ENCODE results near the gene DLGAP1. TPM values are rescaled to one million over a fixed set of nuclear protein-coding genes. Genes with fewer than 3 reads are reported as not detected.

Gene DLGAP1
- total RNA-seq, 1 experiment from 2014 or later = 0.39 TPM

DNA sequence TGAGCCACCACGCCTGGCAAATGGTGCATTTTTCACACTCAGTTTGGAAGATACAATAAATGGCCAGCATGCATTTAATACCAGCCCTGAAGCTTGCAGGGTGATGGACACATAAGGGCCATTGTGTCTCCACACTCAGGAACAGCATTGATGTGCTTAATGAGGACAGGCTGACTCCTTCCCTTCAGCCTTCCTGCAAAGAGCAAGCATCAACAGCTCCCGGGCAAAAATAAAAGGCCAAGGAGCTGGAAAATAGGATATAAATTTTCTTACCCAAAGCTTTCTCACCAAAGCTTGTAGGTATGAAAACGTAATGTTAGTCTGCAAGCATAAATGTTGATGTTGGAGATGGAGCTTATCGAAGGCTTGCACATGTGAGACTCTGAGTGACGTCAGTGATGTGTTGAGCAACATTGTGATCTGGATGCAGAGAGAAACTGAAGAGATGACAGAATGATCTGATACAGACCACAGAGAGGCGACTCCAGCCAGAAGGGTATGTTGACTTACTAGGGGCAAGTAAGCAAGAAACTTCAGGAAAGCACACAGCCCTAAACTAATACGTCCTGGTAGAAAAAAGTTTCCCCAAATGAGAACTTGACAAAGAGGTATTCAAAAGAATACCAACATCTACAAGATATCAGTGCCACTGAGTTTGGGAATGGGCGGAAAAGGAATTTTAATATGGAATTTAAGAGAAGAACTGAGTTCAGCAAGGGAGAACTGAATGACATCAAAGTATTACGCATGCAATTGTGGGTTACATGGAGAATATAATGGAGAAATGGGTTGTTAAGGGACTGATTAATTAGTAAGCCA lies 748.6 kb downstream of the DLGAP1 start:
- Histone ChIP-seq H3K36me3 (ENCODE audit: control insufficient read depth in 1 of 2, insufficient read depth in 2 of 2, low read length in 2 of 2) (no peaks in the 10 kb centered on the region), H3K4me3 (replicated peaks in 1 of 2; ENCODE audit: low read depth in 1 of 2, low read length in 2 of 2) (no peak overlapping the region), H3K4me1 (ENCODE audit: control insufficient read depth in 1 of 2, insufficient read depth in 2 of 2, low read length in 2 of 2) (peaks cover 11 to 22% of the 10 kb centered on the region in 2 experiments), H3K4me2 (ENCODE audit: low read length) (no peak overlapping the region), H3K27ac (ENCODE audit: low read depth, low read length) (no peak overlapping the region), H3K79me2 (ENCODE audit: insufficient read depth, low read length) (no peaks in the 10 kb centered on the region), H3K9me3 (ENCODE audit: control insufficient read depth in 1 of 2, insufficient read depth in 1 of 2, low read depth in 1 of 2, low read length in 2 of 2) (no peaks in the 10 kb centered on the region), H3K27me3 (ENCODE audit: insufficient read depth, low read length) (no peaks in the 10 kb centered on the region), H2AFZ (ENCODE audit: low read depth, low read length, poor library complexity, severe bottlenecking) (no peak overlapping the region), H4K20me1 (ENCODE audit: insufficient read depth) (no peaks in the 10 kb centered on the region), H3K9ac (ENCODE audit: low read length) (no peak overlapping the region), H3K9me2 (ENCODE audit: insufficient read depth) (no peaks in the 10 kb centered on the region)
- POLR2A ChIA-PET = no interaction called here
- RAD21 ChIA-PET (ENCODE audit: low non-redundant PET in 1 of 2, low total read pairs in 2 of 2, uncharacterized antibody in 2 of 2, unreplicated experiment in 2 of 2) = no interaction called here
- ATAC-seq (no peak), DNase-seq (ENCODE audit: low read depth, low spot score) (no peak)
- CTCF ChIA-PET = interaction anchor here (1.0 kb wide), 1 partner anchor 163 kb away, joined by 4 read pairs; no protein-coding TSS in a partner anchor
- TF ChIP-seq EZH2 (IDR thresholded peaks at IDR 0.05) (no peak), CEBPB (IDR thresholded peaks at IDR 0.05; ENCODE audit: low read depth) (no peak), EZH2phosphoT487 (IDR thresholded peaks at IDR 0.05; ENCODE audit: borderline replicate concordance) (no peak), SP1 (IDR thresholded peaks at IDR 0.05; ENCODE audit: low read depth) (no peak), SRF (IDR thresholded peaks at IDR 0.05; ENCODE audit: low read depth) (no peak), TCF7L2 (IDR thresholded peaks at IDR 0.05; ENCODE audit: borderline replicate concordance, extremely low read depth, insufficient read depth, insufficient read length) (no peak), FOSL1 (IDR thresholded peaks at IDR 0.05; ENCODE audit: low read depth) (no peak), ZFX (IDR thresholded peaks at IDR 0.05) (no peak), EGR1 (IDR thresholded peaks at IDR 0.05; ENCODE audit: low read depth) (no peak), ELF1 (IDR thresholded peaks at IDR 0.05; ENCODE audit: borderline replicate concordance, low read depth) (no peak)
- TF ChIP-seq, protein P1, sequence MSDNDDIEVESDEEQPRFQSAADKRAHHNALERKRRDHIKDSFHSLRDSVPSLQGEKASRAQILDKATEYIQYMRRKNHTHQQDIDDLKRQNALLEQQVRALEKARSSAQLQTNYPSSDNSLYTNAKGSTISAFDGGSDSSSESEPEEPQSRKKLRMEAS (IDR thresholded peaks at IDR 0.05) = no peak
- TF ChIP-seq, protein P2, sequence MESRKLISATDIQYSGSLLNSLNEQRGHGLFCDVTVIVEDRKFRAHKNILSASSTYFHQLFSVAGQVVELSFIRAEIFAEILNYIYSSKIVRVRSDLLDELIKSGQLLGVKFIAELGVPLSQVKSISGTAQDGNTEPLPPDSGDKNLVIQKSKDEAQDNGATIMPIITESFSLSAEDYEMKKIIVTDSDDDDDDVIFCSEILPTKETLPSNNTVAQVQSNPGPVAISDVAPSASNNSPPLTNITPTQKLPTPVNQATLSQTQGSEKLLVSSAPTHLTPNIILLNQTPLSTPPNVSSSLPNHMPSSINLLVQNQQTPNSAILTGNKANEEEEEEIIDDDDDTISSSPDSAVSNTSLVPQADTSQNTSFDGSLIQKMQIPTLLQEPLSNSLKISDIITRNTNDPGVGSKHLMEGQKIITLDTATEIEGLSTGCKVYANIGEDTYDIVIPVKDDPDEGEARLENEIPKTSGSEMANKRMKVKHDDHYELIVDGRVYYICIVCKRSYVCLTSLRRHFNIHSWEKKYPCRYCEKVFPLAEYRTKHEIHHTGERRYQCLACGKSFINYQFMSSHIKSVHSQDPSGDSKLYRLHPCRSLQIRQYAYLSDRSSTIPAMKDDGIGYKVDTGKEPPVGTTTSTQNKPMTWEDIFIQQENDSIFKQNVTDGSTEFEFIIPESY (IDR thresholded peaks at IDR 0.05; ENCODE audit: extremely low read depth, insufficient replicate concordance, low read length) = no peak
- TF ChIP-seq, protein P3, sequence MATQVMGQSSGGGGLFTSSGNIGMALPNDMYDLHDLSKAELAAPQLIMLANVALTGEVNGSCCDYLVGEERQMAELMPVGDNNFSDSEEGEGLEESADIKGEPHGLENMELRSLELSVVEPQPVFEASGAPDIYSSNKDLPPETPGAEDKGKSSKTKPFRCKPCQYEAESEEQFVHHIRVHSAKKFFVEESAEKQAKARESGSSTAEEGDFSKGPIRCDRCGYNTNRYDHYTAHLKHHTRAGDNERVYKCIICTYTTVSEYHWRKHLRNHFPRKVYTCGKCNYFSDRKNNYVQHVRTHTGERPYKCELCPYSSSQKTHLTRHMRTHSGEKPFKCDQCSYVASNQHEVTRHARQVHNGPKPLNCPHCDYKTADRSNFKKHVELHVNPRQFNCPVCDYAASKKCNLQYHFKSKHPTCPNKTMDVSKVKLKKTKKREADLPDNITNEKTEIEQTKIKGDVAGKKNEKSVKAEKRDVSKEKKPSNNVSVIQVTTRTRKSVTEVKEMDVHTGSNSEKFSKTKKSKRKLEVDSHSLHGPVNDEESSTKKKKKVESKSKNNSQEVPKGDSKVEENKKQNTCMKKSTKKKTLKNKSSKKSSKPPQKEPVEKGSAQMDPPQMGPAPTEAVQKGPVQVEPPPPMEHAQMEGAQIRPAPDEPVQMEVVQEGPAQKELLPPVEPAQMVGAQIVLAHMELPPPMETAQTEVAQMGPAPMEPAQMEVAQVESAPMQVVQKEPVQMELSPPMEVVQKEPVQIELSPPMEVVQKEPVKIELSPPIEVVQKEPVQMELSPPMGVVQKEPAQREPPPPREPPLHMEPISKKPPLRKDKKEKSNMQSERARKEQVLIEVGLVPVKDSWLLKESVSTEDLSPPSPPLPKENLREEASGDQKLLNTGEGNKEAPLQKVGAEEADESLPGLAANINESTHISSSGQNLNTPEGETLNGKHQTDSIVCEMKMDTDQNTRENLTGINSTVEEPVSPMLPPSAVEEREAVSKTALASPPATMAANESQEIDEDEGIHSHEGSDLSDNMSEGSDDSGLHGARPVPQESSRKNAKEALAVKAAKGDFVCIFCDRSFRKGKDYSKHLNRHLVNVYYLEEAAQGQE (IDR thresholded peaks at IDR 0.05; ENCODE audit: low read depth) = no peak
- BruUV-seq (replicated peaks) = no TSS peak
- intact Hi-C loops (cut with micrococcal nuclease) = loop anchor here (5.0 kb wide), 1 partner anchor 424 kb away; no protein-coding TSS in a partner anchor

Data from HCT116 (cell line).